ENCODE results near the gene LPAR3.

Gene LPAR3

DNA sequence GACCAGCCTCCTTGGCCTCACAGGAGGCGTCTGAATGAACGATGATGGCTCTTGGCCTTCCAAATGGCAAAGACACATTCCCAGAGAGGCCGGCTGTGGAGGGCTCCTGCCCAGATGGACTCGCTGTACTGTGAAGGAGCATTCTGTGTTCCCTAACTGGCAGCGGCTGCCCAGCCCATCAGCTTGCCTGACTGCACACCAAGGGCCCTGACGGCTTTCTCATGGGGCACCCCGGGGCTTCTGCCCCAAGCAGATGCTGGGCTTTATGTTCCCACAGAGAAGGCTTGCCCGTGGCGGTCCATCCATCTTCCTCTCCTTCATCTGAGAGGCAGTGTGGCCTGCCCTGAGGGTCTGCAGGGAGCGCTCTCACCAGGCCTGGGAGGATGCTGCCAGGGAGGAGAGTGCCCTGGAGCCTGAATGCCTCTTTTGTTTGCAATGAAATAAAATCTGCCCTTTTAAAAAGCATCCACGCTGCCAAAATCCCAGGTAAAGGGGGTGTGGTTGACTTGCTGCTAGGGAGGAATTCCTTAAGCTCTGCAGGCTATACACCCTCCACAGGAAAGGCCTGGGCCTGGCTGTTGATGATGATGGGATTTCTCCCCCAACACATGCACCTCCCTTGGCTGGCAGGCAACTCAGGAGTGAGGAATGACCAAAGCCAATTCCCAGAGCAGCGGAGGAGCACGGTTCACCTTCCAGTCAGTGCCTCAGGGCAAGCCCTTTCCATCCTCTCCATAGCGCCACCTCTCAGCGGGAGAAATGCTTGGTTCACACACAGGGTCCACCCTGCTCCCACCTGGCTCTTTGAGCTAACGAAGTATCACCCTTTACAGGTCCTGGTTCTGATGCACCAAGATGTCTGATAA is 118.1 kb downstream of the LPAR3 start:
- no peak for DNase-seq (ENCODE audit: low spot score)

- no peak for DNase-seq (ENCODE audit: low spot score)
These were observed 119.0 kb downstream of the LPAR3 start for GRCh38 chr1:84773933-84774497.

- DNase-seq (ENCODE audit: low spot score): no peak
These were observed 119.8 kb downstream of the LPAR3 start for GRCh38 chr1:84773195-84773594.

- peak; percentile 90 for DNase-seq (ENCODE audit: low spot score)
These were observed 120.5 kb downstream of the LPAR3 start for GRCh38 chr1:84772428-84772943.

GRCh38 chr1:84771895-84772294 is 121.1 kb downstream of the LPAR3 start:
- no peak for DNase-seq (ENCODE audit: low spot score)

GRCh38 chr1:84770481-84770880 is 122.5 kb downstream of the LPAR3 start:
- no peak for DNase-seq (ENCODE audit: low spot score)

- DNase-seq (ENCODE audit: low spot score): no peak
These were observed 123.4 kb downstream of the LPAR3 start for GRCh38 chr1:84769636-84770035.

DNA sequence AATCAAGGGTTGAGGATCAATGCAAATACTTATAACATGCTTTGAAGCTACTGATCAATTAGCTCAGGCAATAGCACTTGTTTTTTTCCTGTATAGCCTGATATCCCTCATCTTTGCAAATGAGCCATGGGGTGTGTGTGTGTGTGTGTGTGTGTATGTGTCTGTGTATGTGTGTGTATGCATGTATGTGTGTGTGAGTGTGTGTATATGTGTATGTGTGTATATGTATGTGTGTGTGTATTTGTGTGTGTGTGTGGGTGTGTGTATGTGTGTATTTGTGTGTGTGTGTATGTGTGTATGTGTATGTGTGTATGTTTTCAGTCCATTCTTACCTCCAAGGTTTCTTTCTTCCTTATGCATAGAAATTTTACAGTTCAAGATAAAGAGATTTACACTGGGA is 124.4 kb downstream of the LPAR3 start:
- no peak for DNase-seq (ENCODE audit: low spot score)

- no peak for DNase-seq (ENCODE audit: low spot score)
These were observed 128.9 kb downstream of the LPAR3 start for GRCh38 chr1:84763912-84764680.

- DNase-seq (ENCODE audit: low spot score): no peak
These were observed 130.3 kb downstream of the LPAR3 start for GRCh38 chr1:84762664-84763063.

Measured in AG20443 (cell line).